DOHH2 (cell line): ENCODE measurements around the gene POLR3A.

Experiments used
- H3F3A ChIP-seq: fragments of 200-600 bp; sonication (generic), shearing (Covaris generic); 2 replicates; pipeline ENCODE4 v1.6.0; 2016; ENCODE audit warnings: antibody characterized with exemption, mild to moderate bottlenecking; ENCODE audit not compliant: control insufficient read depth, insufficient read depth
- H3K27ac ChIP-seq: fragments of 200-600 bp; sonication (generic); 2 replicates; pipeline ENCODE4 v1.5.1; 2014; ENCODE audit warnings: low read depth, mild to moderate bottlenecking, low read length, moderate library complexity
- H3K27me3 ChIP-seq: fragments of 200-600 bp; sonication (generic); 2 replicates; pipeline ENCODE4 v1.6.1; 2014; ENCODE audit warnings: mild to moderate bottlenecking, low read length, mixed read lengths; ENCODE audit not compliant: control insufficient read depth
- H3K36me3 ChIP-seq: fragments of 200-600 bp; sonication (generic); 2 replicates; pipeline ENCODE4 v1.6.1; 2014; ENCODE audit warnings: mild to moderate bottlenecking, low read length, moderate library complexity, mixed read lengths; ENCODE audit not compliant: control insufficient read depth
- H3K4me1 ChIP-seq: fragments of 200-600 bp; sonication (generic); 2 replicates; pipeline ENCODE4 v1.6.1; 2014; ENCODE audit warnings: mild to moderate bottlenecking, low read length, mixed read lengths; ENCODE audit not compliant: control insufficient read depth
- H3K4me2 ChIP-seq: fragments of 200-600 bp; sonication (generic); 2 replicates; pipeline ENCODE4 v1.6.0; 2014; ENCODE audit warnings: mild to moderate bottlenecking, low read length, moderate library complexity
- H3K4me3 ChIP-seq: fragments of 200-600 bp; sonication (generic); 2 replicates; pipeline ENCODE4 v1.5.1; 2014; ENCODE audit warnings: mild to moderate bottlenecking, low read length, mixed read lengths
- H3K79me2 ChIP-seq: fragments of 200-600 bp; sonication (generic); 2 replicates; pipeline ENCODE4 v1.6.1; 2014; ENCODE audit warnings: mild to moderate bottlenecking, low read length, mixed read lengths; ENCODE audit not compliant: control insufficient read depth
- H3K9me2 ChIP-seq: fragments of 200-600 bp; sonication (generic); replicated peaks from 2 replicates; pipeline ENCODE4 v1.6.1; 2014; ENCODE audit warnings: mild to moderate bottlenecking, low read length, mixed read lengths; ENCODE audit not compliant: control insufficient read depth
- H3K9me3 ChIP-seq: fragments of 200-600 bp; sonication (generic); 2 replicates; pipeline ENCODE4 v1.6.1; 2014; ENCODE audit warnings: antibody characterized with exemption, low read length, mixed read lengths; ENCODE audit not compliant: control insufficient read depth, insufficient read depth
- H4K20me1 ChIP-seq: fragments of 200-600 bp; sonication (generic); 2 replicates; pipeline ENCODE4 v1.6.0; 2014; ENCODE audit warnings: low read depth, mild to moderate bottlenecking, antibody characterized with exemption, low read length, moderate library complexity; ENCODE audit not compliant: control insufficient read depth, insufficient read depth
- EZH2phosphoT487 ChIP-seq: fragments of 200-600 bp; sonication (generic); IDR thresholded peaks from 2 replicates; pipeline ENCODE4 v1.6.1; 2017; ENCODE audit warnings: borderline replicate concordance, mild to moderate bottlenecking, antibody characterized with exemption, low read length, moderate library complexity, mixed read lengths
- TF ChIP-seq, protein P1 (sequence below): fragments of 200-600 bp; sonication (generic); IDR thresholded peaks from one replicate; pipeline ENCODE4 v1.5.1; 2014; ENCODE audit warnings: antibody characterized with exemption, mild to moderate bottlenecking, low read depth, low read length; ENCODE audit not compliant: poor library complexity, severe bottlenecking

POLR3A gene

DNA sequence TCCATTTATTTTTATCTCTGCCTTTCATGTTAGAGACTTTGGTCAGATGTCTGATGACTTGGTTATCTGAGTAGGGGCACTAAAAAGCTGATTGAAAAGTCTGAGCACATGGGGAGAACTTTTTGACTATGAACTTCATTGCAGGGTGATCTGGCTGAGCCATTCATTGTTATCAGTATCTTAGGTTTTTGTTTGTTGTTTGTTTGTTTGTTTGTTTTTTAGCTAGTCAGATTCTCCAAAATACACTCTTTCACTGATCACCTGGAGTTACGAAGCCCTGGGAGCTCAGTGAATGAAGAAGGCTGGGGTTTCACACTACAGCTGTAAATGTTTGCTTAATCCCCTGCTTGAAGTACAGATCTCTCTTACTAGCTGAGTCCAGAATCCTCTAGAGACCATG is 74.2 kb downstream of the POLR3A start:
- TF ChIP-seq, protein P1, sequence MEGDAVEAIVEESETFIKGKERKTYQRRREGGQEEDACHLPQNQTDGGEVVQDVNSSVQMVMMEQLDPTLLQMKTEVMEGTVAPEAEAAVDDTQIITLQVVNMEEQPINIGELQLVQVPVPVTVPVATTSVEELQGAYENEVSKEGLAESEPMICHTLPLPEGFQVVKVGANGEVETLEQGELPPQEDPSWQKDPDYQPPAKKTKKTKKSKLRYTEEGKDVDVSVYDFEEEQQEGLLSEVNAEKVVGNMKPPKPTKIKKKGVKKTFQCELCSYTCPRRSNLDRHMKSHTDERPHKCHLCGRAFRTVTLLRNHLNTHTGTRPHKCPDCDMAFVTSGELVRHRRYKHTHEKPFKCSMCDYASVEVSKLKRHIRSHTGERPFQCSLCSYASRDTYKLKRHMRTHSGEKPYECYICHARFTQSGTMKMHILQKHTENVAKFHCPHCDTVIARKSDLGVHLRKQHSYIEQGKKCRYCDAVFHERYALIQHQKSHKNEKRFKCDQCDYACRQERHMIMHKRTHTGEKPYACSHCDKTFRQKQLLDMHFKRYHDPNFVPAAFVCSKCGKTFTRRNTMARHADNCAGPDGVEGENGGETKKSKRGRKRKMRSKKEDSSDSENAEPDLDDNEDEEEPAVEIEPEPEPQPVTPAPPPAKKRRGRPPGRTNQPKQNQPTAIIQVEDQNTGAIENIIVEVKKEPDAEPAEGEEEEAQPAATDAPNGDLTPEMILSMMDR: no peak
- no peak for TF ChIP-seq EZH2phosphoT487
- Histone ChIP-seq H4K20me1 (no peaks in the 10 kb centered on the region), H3K9me2 (no peaks in the 10 kb centered on the region), H3K4me1 (no peaks in the 10 kb centered on the region), H3K36me3 (no peaks in the 10 kb centered on the region), H3K4me2 (no peak overlapping the region), H3K27ac (no peak overlapping the region), H3K79me2 (no peaks in the 10 kb centered on the region), H3K27me3 (no peaks in the 10 kb centered on the region), H3K4me3 (no peak overlapping the region), H3F3A (no peaks in the 10 kb centered on the region), H3K9me3 (peaks cover 4% of the 10 kb centered on the region)

DNA sequence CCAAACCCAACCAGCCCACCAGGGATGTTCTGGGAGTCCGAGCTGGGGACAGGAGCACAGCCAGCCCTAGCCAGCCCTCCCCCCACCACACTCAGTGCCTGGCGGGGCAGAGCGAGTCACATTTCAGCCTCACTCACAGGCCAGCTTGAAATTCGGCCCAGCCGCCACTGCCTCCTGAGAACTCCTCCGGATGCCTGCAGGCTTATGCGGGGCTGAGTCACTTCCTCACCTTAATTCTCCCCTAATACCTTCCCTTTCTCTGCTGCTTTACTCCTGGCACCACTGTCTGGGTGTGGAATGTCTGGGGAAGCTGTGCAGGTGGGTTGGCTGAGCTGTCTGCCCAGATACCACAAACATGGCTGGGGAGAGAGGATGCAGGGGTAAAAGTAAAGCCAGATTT is 80.1 kb downstream of the POLR3A start:
- H3K79me2 ChIP-seq: no peaks in the 10 kb centered on the region
- H3K27me3 ChIP-seq: no peaks in the 10 kb centered on the region
- no peaks in the 10 kb centered on the region for H3K9me2 ChIP-seq
- peaks cover 4% of the 10 kb centered on the region for H3K9me3 ChIP-seq
- TF ChIP-seq EZH2phosphoT487: no peak
- TF ChIP-seq, protein P1: no peak
- H3K36me3 ChIP-seq: no peaks in the 10 kb centered on the region
- H3K4me1 ChIP-seq: no peaks in the 10 kb centered on the region
- H3K4me2 ChIP-seq: no peak overlapping the region
- no peak overlapping the region for H3K27ac ChIP-seq
- no peaks in the 10 kb centered on the region for H4K20me1 ChIP-seq
- no peak overlapping the region for H3K4me3 ChIP-seq
- no peaks in the 10 kb centered on the region for H3F3A ChIP-seq

DNA sequence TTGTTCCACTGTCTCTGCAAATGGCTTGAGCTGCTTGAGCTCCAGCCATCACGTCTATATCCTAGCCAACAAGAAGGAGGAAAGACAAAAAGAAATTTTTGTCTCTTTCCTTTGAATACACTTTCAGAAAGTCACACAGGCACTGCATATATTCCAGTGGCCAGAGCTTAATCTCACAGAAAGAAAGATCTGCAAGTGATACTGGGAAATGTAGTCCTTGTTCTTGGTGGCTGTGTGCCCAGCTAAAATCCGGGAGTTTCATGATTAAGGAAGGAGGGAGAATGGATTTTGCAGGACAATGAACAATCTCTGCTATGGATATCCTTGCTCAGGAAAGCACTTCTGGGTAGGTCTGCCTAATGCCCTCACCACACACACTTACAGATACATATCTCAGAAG is 83.2 kb downstream of the POLR3A start:
- no peak overlapping the region for H3K4me2 ChIP-seq
- H3K4me3 ChIP-seq: no peak overlapping the region
- no peak overlapping the region for H3K27ac ChIP-seq
- no peaks in the 10 kb centered on the region for H4K20me1 ChIP-seq
- H3K9me2 ChIP-seq: no peaks in the 10 kb centered on the region
- H3F3A ChIP-seq: no peaks in the 10 kb centered on the region
- H3K27me3 ChIP-seq: no peaks in the 10 kb centered on the region
- H3K4me1 ChIP-seq: no peaks in the 10 kb centered on the region
- TF ChIP-seq, protein P1: no peak
- TF ChIP-seq EZH2phosphoT487: no peak
- no peaks in the 10 kb centered on the region for H3K36me3 ChIP-seq
- H3K79me2 ChIP-seq: no peaks in the 10 kb centered on the region
- peaks cover 2% of the 10 kb centered on the region; the same call in 1 of the 2 replicates for H3K9me3 ChIP-seq

DNA sequence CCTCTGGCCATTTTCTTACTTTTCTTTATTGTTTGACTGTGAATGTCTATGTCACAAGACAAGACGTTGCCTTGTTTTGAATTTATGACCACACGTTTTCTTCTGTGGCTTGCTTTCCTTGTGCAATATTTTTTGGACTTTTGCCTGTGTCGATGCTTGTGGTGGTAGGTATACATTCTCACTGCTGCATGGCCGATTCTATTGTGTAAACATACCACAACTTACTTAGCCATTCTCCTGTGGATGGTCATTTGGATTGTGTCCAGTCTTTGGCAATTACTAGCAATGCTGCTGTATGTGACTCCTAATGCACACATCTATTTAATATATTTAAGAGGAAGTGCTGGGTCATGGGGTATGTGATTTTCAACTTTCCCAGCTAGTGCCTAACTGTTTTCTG is 84.8 kb downstream of the POLR3A start:
- Histone ChIP-seq H3K36me3 (no peaks in the 10 kb centered on the region), H4K20me1 (no peaks in the 10 kb centered on the region), H3K27ac (no peak overlapping the region), H3K4me1 (no peaks in the 10 kb centered on the region), H3K4me2 (no peak overlapping the region), H3K9me2 (no peaks in the 10 kb centered on the region), H3K4me3 (no peak overlapping the region), H3K79me2 (no peaks in the 10 kb centered on the region), H3F3A (no peaks in the 10 kb centered on the region), H3K9me3 (no peaks in the 10 kb centered on the region), H3K27me3 (no peaks in the 10 kb centered on the region)
- TF ChIP-seq, protein P1: no peak
- no peak for TF ChIP-seq EZH2phosphoT487
